H7 (cell line): Measurements from ENCODE around the gene UST. TPM values are rescaled to one million over a fixed set of nuclear protein-coding genes. Genes with fewer than 3 reads are reported as not detected.
A peak's percentile ranks its signal among the peaks of the same experiment; 100 is the strongest.
"Not testable (repeated sequence)": the region's sequence is repeated elsewhere in the genome, so short reads cannot be mapped to it uniquely, and the experiment has no call there.

Experiments used
- DNase-seq: peaks from one replicate; pipeline ENCODE4 v3.0.0; 2012
- H3K27me3 ChIP-seq: 2 replicates; pipeline ENCODE4 v1.6.0; 2011; ENCODE audit warnings: mild to moderate bottlenecking, low read length; ENCODE audit not compliant: control insufficient read depth, insufficient read depth
- H3K36me3 ChIP-seq: replicated peaks from 2 replicates; pipeline ENCODE4 v1.5.1; 2011; ENCODE audit warnings: low read length; ENCODE audit not compliant: control insufficient read depth, insufficient read depth
- H3K4me3 ChIP-seq: 2 replicates; pipeline ENCODE4 v1.5.1; 2011; ENCODE audit warnings: low read depth, mild to moderate bottlenecking, control low read depth, low read length, moderate library complexity; ENCODE audit not compliant: insufficient read depth
- total RNA-seq: library from RNA; depleted of rRNA; stranded (reverse); fragments of >200 nt; shearing (Covaris generic); gene quantifications from 2 replicates; pipeline ENCODE4 v1.2.3, GENCODE V29; 2014

UST gene
- total RNA-seq, 1 experiment from 2014 or later: 32.6 TPM

DNA sequence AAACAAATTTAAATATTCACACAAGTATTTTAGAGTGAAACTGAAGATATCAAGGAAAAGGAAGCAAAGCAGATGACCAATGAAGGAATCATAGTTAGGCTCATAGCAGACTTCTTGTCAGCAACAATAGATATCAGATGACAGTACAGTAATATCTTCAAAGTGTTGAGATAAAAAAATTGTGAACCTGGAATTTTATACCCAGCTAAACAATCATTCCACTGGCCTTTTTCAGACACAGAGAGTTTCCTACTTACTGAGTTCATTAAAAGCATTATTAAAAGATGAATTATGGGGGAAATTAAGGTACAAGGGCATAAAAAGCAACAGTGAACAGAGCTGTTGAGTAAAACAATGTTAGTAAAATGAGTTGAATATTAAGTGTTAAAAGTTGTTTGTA lies 254.6 kb downstream of the UST start:
- peaks cover 6% of the 10 kb centered on the region for H3K36me3 ChIP-seq
- H3K4me3 ChIP-seq: no peak overlapping the region
- no peak for DNase-seq
- no peaks in the 10 kb centered on the region for H3K27me3 ChIP-seq

DNA sequence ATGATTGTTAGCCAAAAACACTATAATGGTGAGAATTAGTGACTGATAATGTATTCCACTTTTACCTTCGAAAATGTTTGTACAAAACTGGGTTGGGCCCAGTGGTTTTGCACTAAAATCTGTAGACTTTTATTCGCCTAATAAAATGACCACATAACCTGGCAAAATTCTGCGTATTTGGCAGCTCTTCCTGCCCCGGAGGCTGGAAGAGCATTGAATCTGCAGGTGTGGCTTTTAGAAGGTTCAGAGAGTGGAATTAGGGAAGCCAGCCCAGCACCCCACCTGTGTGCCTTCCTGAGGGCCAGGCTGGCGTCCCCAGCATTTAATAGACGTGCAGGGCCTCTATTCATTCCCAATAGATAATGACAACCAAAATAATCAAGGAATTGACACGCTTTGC lies 256.7 kb downstream of the UST start:
- Histone ChIP-seq H3K27me3 (no peaks in the 10 kb centered on the region), H3K36me3 (peaks cover 6% of the 10 kb centered on the region), H3K4me3 (no peak overlapping the region)
- no peak for DNase-seq

DNA sequence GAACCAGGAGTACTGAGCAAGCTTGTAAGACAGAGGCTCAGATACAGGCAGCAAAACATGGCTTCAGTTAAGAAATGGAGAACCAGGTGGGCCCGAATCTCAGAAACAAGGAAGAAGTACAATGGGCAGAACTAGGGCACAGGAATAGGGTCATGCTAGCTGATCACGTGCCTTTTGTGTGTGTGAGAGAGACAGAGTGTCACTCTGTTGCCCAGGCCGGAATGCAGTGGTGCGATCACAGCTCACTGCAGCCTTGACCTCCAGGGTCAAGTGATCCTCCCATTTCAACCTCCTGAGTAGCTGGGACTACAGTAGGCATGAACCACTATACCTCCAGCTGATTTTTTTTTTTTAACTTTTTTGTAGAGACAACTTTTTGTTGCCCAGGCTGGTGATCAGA lies 257.8 kb downstream of the UST start:
- no peaks in the 10 kb centered on the region for H3K27me3 ChIP-seq
- DNase-seq: no peak
- H3K36me3 ChIP-seq: peaks cover 6% of the 10 kb centered on the region
- no peak overlapping the region for H3K4me3 ChIP-seq

DNA sequence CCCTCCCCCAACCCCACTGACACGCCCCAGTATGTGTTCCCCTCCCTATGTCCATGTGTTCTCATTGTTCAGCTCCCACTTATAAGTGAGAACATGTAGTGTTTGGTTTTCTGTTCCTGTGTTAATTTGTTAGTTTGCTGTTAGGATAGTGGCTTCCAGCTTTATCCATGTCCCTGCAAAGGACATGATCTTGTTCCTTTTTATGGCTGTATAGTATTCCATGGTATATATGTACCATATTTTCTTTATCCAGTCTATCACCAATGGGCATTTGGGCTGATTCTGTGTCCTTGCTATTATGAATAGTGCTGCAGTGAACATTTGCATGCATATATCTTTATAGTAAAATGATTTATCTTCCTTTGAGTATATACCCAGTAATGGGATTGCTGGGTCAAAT lies 259.4 kb downstream of the UST start:
- not testable (repeated sequence) for DNase-seq, H3K4me3 ChIP-seq, H3K27me3 ChIP-seq, H3K36me3 ChIP-seq

- H3K36me3 ChIP-seq: peaks cover 6% of the 10 kb centered on the region
- no peak for DNase-seq
- no peaks in the 10 kb centered on the region for H3K27me3 ChIP-seq
- H3K4me3 ChIP-seq: no peak overlapping the region
These were observed 259.8 kb downstream of the UST start for GRCh38 chr6:149006671-149007070.

- DNase-seq: no peak
These were observed 261.0 kb downstream of the UST start for GRCh38 chr6:149007846-149008245.

GRCh38 chr6:149008741-149009140 lies 261.9 kb downstream of the UST start:
- H3K36me3 ChIP-seq: peaks cover 7% of the 10 kb centered on the region
- H3K4me3 ChIP-seq: no peak overlapping the region
- DNase-seq: no peak
- H3K27me3 ChIP-seq: no peaks in the 10 kb centered on the region

More at GRCh38 chr6:149007846-149008245, 261.0 kb downstream of the UST start:
- Histone ChIP-seq H3K4me3 (no peak overlapping the region), H3K27me3 (no peaks in the 10 kb centered on the region), H3K36me3 (peaks cover 7% of the 10 kb centered on the region)

DNA sequence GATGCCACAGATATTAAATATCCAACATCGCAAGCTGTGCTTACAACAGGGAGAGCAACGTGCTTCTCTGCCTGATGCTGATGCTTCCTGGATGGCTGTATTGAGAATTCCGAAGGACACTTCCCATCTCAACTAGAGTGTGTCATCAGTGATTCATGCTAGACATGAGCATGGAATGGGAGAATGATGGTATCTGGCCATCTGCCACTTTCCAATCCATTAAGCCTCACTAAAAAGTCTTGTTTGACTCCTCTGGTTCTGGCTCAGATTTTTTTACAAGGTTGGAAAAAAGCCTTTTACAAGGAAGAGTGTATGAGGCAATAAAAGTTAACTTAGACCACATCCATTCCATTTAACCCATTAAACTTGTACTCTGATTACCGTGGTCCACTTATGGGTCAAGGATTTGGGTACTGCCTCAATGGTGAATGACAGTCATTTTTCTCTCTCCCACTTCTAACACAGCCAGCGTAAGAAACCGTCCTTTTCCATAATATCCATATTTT lies 265.3 kb downstream of the UST start:
- 0 out of 2 replicates have a peak, but pooled peaks cover 1% of the 10 kb centered on the region for H3K36me3 ChIP-seq
- H3K4me3 ChIP-seq: no peak overlapping the region
- H3K27me3 ChIP-seq: no peaks in the 10 kb centered on the region
- DNase-seq: no peak

- Histone ChIP-seq H3K27me3 (no peaks in the 10 kb centered on the region), H3K36me3 (0 out of 2 replicates have a peak, but pooled peaks cover 1% of the 10 kb centered on the region), H3K4me3 (no peak overlapping the region)
- no peak for DNase-seq
These were observed 266.9 kb downstream of the UST start for GRCh38 chr6:149013586-149014344.

GRCh38 chr6:149014631-149015534 lies 268.1 kb downstream of the UST start:
- Histone ChIP-seq H3K27me3 (no peaks in the 10 kb centered on the region), H3K36me3 (0 out of 2 replicates have a peak, but pooled peaks cover 1% of the 10 kb centered on the region), H3K4me3 (no peak overlapping the region)
- peak; percentile 66 for DNase-seq

GRCh38 chr6:149015535-149016525 lies 269.0 kb downstream of the UST start:
- no peak for DNase-seq
- H3K36me3 ChIP-seq: 0 out of 2 replicates have a peak, but pooled peaks cover 1% of the 10 kb centered on the region
- H3K4me3 ChIP-seq: no peak overlapping the region
- no peaks in the 10 kb centered on the region for H3K27me3 ChIP-seq

- H3K36me3 ChIP-seq: peaks cover 6% of the 10 kb centered on the region
- no peak for DNase-seq
- H3K27me3 ChIP-seq: no peaks in the 10 kb centered on the region
- H3K4me3 ChIP-seq: no peak overlapping the region
These were observed 269.9 kb downstream of the UST start for GRCh38 chr6:149016716-149017115.

DNA sequence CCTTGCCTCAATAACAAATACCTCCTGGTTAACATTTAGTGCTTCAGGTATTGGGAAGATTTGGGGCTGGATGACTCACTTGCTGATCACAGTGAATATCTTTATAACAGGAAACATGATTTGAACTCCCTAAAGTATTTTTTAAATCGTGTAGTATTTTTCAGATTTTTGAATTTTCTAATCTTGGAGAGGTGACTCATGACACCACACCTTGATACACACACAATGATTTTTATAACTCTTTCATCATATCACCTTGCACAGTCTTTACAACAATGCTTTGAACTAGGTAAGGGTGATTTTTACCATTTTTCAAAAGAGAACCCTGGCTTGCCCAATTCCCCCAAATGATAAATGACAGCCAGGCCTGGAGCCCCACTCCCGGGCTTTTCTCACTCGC lies 273.5 kb downstream of the UST start:
- DNase-seq: no peak
- Histone ChIP-seq H3K36me3 (peaks cover 5% of the 10 kb centered on the region), H3K27me3 (no peaks in the 10 kb centered on the region), H3K4me3 (no peak overlapping the region)

DNA sequence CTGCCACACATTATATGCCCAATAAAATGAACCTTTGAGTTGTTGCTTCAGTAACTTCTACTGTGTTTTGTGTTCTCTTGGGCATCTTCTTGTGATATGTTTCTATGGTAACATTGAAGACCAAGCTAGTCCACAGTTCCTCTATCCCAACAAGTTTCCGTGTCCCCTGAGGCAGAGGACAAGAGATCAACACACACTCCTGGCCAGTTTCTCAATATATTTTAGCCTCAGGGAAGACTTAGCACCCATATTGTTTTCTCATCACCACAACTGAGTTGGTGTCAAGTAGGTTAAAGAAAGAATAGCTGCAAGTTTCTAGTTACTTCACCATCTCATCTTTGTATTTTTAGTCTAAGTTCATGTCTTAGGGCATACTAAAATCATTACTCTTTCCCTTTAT lies 277.5 kb downstream of the UST start:
- no peak for DNase-seq
- Histone ChIP-seq H3K4me3 (no peak overlapping the region), H3K36me3 (peaks cover 5% of the 10 kb centered on the region), H3K27me3 (no peaks in the 10 kb centered on the region)
